HepG2 (cell line): ENCODE results near the gene TNFSF13. TPM values are rescaled to one million over a fixed set of nuclear protein-coding genes. Genes with fewer than 3 reads are reported as not detected.

ENCODE experiments used
- BHLHE40 ChIP-seq: IDR thresholded peaks from 2 replicates; pipeline ENCODE4 v1.6.1; 2011; ENCODE audit warnings: low read length, improper control_type of control experiment
- CAMTA2 ChIP-seq: sonication (generic); formaldehyde crosslinking; IDR thresholded peaks from 2 replicates; pipeline ENCODE4 v1.4.0; 2020; ENCODE audit warnings: mild to moderate bottlenecking, missing genetic modification reagents, borderline replicate concordance
- CHCHD3 ChIP-seq: sonication (generic); formaldehyde crosslinking; IDR thresholded peaks from 2 replicates; pipeline ENCODE4 v1.8.0; 2022; ENCODE audit warnings: mild to moderate bottlenecking, missing genetic modification reagents, moderate library complexity
- JUNB ChIP-seq: sonication (generic); formaldehyde crosslinking; IDR thresholded peaks from 2 replicates; pipeline ENCODE4 v1.8.0; 2022; ENCODE audit warnings: missing genetic modification reagents, mild to moderate bottlenecking, borderline replicate concordance
- MED8 ChIP-seq: sonication (generic); formaldehyde crosslinking; IDR thresholded peaks from 2 replicates; pipeline ENCODE4 v1.8.1; 2023; ENCODE audit warnings: mild to moderate bottlenecking, missing genetic modification reagents; ENCODE audit not compliant: insufficient replicate concordance
- NCOR1 ChIP-seq: fragments of 200-600 bp; sonication (generic); IDR thresholded peaks from 2 replicates; pipeline ENCODE4 v1.7.0; 2017; ENCODE audit warnings: antibody characterized with exemption, low read length, borderline replicate concordance
- PCBP2 ChIP-seq: fragments of 200-400 bp; formaldehyde crosslinking; optimal IDR thresholded peaks from 2 replicates; pipeline ENCODE3; 2018; ENCODE audit warnings: low read length, low read depth; ENCODE audit not compliant: poor library complexity, severe bottlenecking
- POGZ ChIP-seq: sonication (generic); formaldehyde crosslinking; IDR thresholded peaks from 2 replicates; pipeline ENCODE4 v1.4.0; 2020; ENCODE audit warnings: mild to moderate bottlenecking, missing genetic modification reagents
- SNAI1 ChIP-seq: sonication (generic); formaldehyde crosslinking; IDR thresholded peaks from 2 replicates; pipeline ENCODE4 v1.5.0; 2020; ENCODE audit warnings: mild to moderate bottlenecking, missing genetic modification reagents, borderline replicate concordance
- SP5 ChIP-seq: IDR thresholded peaks from 2 replicates; pipeline ENCODE4 v1.6.1; 2016; ENCODE audit warnings: low read depth, borderline replicate concordance
- STAT5B ChIP-seq: sonication (generic); formaldehyde crosslinking; IDR thresholded peaks from 2 replicates; pipeline ENCODE4 v1.4.0; 2020; ENCODE audit warnings: missing genetic modification reagents
- ZNF17 ChIP-seq: sonication (generic); formaldehyde crosslinking; IDR thresholded peaks from 2 replicates; pipeline ENCODE4 v1.5.0; 2020; ENCODE audit warnings: mild to moderate bottlenecking, missing genetic modification reagents
- ZNF263 ChIP-seq: sonication (generic); formaldehyde crosslinking; IDR thresholded peaks from 2 replicates; pipeline ENCODE4 v1.4.0; 2020; ENCODE audit warnings: missing genetic modification reagents
- ZNF563 ChIP-seq: sonication (generic); formaldehyde crosslinking; IDR thresholded peaks from 2 replicates; pipeline ENCODE4 v1.8.0; 2022; ENCODE audit warnings: mild to moderate bottlenecking, moderate library complexity, missing genetic modification reagents
- ZNF644 ChIP-seq: IDR thresholded peaks from 2 replicates; pipeline ENCODE4 v1.6.1; 2016; ENCODE audit warnings: low read depth
- ZNF720 ChIP-seq: sonication (generic); formaldehyde crosslinking; IDR thresholded peaks from 2 replicates; pipeline ENCODE4 v1.4.0; 2020; ENCODE audit warnings: missing genetic modification reagents
- polyA plus RNA-seq, 8 experiments: library from polyadenylated mRNA; depleted of rRNA in 3 of 8; stranded (reverse) in 7 of 8; unstranded in 1 of 8; fragments of >200 nt; fragmentation: Illumina TruSeq in 4 of 8; extraction: Trizol in 4 of 8; gene quantifications; 2 replicates each; pipeline versions ENCODE4 v1.2.1 to v1.2.3, GENCODE V29; 2011 to 2016; ENCODE audit warnings: low read depth in 4 of 8, missing spikeins in 1 of 8, mixed read lengths in 1 of 8; ENCODE audit not compliant: insufficient read depth in 1 of 8
- total RNA-seq, 5 experiments: library from RNA; depleted of rRNA; stranded (reverse); fragments of >200 nt; fragmentation: Illumina TruSeq; extraction: Trizol; gene quantifications; 2 replicates each; pipeline ENCODE4 v1.2.3, GENCODE V29; 2016; ENCODE audit warnings: low read depth in 1 of 5
- TF ChIP-seq, protein P1 (sequence below): sonication (generic); formaldehyde crosslinking; IDR thresholded peaks from 2 replicates; pipeline ENCODE4 v1.5.0; 2020; ENCODE audit warnings: missing genetic modification reagents
- TF ChIP-seq, protein P2 (sequence below): IDR thresholded peaks from 2 replicates; pipeline ENCODE4 v1.6.1; 2016; ENCODE audit warnings: low read depth, borderline replicate concordance
- TF ChIP-seq, protein P3 (sequence below): sonication (generic); formaldehyde crosslinking; IDR thresholded peaks from 2 replicates; pipeline ENCODE4 v1.5.0; 2020; ENCODE audit warnings: mild to moderate bottlenecking, missing genetic modification reagents
- TF ChIP-seq, protein P4 (sequence below): IDR thresholded peaks from 2 replicates; pipeline ENCODE4 v1.6.1; 2012; ENCODE audit warnings: low read depth, low read length, improper control_type of control experiment
- TF ChIP-seq, protein P5 (sequence below): sonication (generic); formaldehyde crosslinking; IDR thresholded peaks from 2 replicates; pipeline ENCODE4 v1.4.0; 2020; ENCODE audit warnings: missing genetic modification reagents

The TNFSF13 gene
- total and polyA plus RNA-seq, 2 of the 13 experiments (the other 11 are each of a cell fraction or from before 2014, with no cell fraction given): 2.5 to 3.3 TPM

DNA sequence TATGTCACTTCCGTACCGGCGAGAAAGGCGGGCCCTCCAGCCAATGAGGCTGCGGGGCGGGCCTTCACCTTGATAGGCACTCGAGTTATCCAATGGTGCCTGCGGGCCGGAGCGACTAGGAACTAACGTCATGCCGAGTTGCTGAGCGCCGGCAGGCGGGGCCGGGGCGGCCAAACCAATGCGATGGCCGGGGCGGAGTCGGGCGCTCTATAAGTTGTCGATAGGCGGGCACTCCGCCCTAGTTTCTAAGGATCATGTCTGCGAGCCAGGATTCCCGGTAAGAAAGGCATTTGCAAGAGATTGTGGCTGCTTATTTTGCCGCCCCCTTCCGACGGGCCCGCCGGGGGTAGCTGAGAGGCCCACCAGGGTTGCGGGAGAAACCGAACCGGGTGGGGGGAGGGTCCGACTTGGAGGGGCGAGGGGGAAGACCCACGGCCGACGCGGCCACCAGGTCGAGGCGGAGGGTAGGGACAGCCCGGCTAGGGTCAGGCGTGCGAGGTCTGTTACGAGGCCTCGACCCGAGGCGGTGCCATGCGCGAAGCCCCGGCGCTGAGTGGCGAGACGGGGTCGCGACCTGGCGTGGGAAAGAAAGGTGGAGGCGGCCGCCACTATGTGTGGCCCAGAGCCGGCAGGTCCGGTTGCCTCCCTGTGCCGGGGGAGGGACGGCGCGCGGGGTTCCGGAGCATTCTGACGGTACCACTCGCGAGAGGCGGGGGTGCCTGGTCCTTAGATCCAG is 14.2 kb downstream of the TNFSF13 start (continued):
- no peak; the same call in 1 of the 2 replicates for TF ChIP-seq JUNB (CRISPR knock-in tag)
- no peak for TF ChIP-seq ZNF644 (CRISPR knock-in tag)
- TF ChIP-seq NCOR1: no peak
- no peak for TF ChIP-seq ZNF720 (CRISPR knock-in tag)
- TF ChIP-seq, protein P1, sequence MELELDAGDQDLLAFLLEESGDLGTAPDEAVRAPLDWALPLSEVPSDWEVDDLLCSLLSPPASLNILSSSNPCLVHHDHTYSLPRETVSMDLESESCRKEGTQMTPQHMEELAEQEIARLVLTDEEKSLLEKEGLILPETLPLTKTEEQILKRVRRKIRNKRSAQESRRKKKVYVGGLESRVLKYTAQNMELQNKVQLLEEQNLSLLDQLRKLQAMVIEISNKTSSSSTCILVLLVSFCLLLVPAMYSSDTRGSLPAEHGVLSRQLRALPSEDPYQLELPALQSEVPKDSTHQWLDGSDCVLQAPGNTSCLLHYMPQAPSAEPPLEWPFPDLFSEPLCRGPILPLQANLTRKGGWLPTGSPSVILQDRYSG (CRISPR knock-in tag): peak; percentile 64; the same call in 1 of the 2 replicates
- TF ChIP-seq BHLHE40: no peak
- no peak for TF ChIP-seq ZNF563 (CRISPR knock-in tag)
- TF ChIP-seq MED8 (CRISPR knock-in tag): peak; percentile 68
- TF ChIP-seq STAT5B (CRISPR knock-in tag): no peak
- TF ChIP-seq, protein P2, sequence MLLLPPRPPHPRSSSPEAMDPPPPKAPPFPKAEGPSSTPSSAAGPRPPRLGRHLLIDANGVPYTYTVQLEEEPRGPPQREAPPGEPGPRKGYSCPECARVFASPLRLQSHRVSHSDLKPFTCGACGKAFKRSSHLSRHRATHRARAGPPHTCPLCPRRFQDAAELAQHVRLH: no peak
- no peak for TF ChIP-seq ZNF263 (CRISPR knock-in tag)
- peak; percentile 75; the same call in 1 of the 2 replicates for TF ChIP-seq CAMTA2 (CRISPR knock-in tag)
- TF ChIP-seq CHCHD3 (CRISPR knock-in tag): no peak; the same call in 1 of the 2 replicates
- TF ChIP-seq ZNF17: no peak; the same call in 1 of the 2 replicates
- TF ChIP-seq, protein P3, sequence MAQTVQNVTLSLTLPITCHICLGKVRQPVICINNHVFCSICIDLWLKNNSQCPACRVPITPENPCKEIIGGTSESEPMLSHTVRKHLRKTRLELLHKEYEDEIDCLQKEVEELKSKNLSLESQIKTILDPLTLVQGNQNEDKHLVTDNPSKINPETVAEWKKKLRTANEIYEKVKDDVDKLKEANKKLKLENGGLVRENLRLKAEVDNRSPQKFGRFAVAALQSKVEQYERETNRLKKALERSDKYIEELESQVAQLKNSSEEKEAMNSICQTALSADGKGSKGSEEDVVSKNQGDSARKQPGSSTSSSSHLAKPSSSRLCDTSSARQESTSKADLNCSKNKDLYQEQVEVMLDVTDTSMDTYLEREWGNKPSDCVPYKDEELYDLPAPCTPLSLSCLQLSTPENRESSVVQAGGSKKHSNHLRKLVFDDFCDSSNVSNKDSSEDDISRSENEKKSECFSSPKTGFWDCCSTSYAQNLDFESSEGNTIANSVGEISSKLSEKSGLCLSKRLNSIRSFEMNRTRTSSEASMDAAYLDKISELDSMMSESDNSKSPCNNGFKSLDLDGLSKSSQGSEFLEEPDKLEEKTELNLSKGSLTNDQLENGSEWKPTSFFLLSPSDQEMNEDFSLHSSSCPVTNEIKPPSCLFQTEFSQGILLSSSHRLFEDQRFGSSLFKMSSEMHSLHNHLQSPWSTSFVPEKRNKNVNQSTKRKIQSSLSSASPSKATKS: peak; percentile 85
- TF ChIP-seq, protein P4, sequence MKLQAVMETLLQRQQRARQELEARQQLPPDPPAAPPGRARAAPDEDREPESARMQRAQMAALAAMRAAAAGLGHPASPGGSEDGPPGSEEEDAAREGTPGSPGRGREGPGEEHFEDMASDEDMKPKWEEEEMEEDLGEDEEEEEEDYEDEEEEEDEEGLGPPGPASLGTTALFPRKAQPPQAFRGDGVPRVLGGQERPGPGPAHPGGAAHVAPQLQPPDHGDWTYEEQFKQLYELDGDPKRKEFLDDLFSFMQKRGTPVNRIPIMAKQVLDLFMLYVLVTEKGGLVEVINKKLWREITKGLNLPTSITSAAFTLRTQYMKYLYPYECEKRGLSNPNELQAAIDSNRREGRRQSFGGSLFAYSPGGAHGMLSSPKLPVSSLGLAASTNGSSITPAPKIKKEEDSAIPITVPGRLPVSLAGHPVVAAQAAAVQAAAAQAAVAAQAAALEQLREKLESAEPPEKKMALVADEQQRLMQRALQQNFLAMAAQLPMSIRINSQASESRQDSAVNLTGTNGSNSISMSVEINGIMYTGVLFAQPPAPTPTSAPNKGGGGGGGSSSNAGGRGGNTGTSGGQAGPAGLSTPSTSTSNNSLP: peak; percentile 56; the same call in 1 of the 2 replicates
- TF ChIP-seq SP5 (CRISPR knock-in tag): peak; percentile 66; the same call in 1 of the 2 replicates
- TF ChIP-seq, protein P5, sequence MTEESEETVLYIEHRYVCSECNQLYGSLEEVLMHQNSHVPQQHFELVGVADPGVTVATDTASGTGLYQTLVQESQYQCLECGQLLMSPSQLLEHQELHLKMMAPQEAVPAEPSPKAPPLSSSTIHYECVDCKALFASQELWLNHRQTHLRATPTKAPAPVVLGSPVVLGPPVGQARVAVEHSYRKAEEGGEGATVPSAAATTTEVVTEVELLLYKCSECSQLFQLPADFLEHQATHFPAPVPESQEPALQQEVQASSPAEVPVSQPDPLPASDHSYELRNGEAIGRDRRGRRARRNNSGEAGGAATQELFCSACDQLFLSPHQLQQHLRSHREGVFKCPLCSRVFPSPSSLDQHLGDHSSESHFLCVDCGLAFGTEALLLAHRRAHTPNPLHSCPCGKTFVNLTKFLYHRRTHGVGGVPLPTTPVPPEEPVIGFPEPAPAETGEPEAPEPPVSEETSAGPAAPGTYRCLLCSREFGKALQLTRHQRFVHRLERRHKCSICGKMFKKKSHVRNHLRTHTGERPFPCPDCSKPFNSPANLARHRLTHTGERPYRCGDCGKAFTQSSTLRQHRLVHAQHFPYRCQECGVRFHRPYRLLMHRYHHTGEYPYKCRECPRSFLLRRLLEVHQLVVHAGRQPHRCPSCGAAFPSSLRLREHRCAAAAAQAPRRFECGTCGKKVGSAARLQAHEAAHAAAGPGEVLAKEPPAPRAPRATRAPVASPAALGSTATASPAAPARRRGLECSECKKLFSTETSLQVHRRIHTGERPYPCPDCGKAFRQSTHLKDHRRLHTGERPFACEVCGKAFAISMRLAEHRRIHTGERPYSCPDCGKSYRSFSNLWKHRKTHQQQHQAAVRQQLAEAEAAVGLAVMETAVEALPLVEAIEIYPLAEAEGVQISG (CRISPR knock-in tag): peak; percentile 31; the same call in 1 of the 2 replicates
- TF ChIP-seq POGZ (CRISPR knock-in tag): peak; percentile 69; the same call in 1 of the 2 replicates
- TF ChIP-seq PCBP2: no peak
- peak; percentile 84; the same call in 1 of the 2 replicates for TF ChIP-seq SNAI1
